ENCODE measurements around the gene TMEM37. TPM values are rescaled to one million over a fixed set of nuclear protein-coding genes. Genes with fewer than 3 reads are reported as not detected.
A peak's percentile ranks its signal among the peaks of the same experiment; 100 is the strongest.

Gene TMEM37
- total and polyA plus RNA-seq, 2 of the 13 experiments (the other 11 are each of a cell fraction or from before 2014, with no cell fraction given): 37.7 to 115 TPM

DNA sequence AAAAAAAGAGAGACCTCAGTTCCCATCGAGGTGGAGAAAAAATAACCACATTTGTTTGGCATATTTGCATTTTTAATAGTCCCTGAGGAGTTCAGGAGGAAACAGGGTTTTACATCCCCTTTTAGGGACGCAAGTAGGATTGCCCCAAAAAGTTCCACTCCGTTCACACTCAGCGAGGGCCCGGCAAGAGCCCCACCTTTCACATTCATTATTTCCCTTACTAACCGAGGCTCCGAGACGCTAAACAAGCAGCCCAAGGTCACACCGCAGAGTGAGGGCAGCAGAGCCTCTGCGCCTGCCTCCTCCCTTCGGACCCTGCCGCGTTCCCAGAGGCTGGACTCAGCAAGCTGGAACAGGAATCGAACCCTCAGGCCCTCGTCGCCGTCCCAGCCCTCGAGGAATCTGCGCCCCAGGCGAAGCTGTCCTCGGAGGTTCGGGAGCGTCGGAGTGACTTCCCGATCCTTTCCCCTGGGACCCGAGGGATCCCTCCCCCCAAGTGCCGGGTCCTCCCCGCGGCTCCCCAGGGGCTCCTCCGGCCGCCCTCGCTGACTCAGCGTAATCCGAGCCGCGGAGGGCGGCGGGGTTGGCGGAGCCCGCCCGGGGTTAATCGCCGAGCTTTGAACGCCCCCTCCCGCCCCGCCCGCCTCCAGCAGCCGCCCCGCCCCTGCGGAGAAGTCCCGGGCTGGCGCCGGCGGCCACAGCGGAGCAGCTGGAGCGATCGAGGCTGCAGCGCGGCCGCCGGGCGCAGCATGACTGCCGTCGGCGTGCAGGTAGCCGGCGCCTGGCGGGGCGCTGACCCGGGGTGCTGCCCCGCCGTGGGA is at the start of gene TMEM37 (continued):
- TF ChIP-seq GLI4 (CRISPR knock-in tag; IDR thresholded peaks at IDR 0.05; ENCODE audit: borderline replicate concordance): peak; percentile 71; the same call in 1 of the 2 replicates
- TF ChIP-seq ZNF224 (CRISPR knock-in tag; IDR thresholded peaks at IDR 0.05): no peak
- TF ChIP-seq, protein P1, sequence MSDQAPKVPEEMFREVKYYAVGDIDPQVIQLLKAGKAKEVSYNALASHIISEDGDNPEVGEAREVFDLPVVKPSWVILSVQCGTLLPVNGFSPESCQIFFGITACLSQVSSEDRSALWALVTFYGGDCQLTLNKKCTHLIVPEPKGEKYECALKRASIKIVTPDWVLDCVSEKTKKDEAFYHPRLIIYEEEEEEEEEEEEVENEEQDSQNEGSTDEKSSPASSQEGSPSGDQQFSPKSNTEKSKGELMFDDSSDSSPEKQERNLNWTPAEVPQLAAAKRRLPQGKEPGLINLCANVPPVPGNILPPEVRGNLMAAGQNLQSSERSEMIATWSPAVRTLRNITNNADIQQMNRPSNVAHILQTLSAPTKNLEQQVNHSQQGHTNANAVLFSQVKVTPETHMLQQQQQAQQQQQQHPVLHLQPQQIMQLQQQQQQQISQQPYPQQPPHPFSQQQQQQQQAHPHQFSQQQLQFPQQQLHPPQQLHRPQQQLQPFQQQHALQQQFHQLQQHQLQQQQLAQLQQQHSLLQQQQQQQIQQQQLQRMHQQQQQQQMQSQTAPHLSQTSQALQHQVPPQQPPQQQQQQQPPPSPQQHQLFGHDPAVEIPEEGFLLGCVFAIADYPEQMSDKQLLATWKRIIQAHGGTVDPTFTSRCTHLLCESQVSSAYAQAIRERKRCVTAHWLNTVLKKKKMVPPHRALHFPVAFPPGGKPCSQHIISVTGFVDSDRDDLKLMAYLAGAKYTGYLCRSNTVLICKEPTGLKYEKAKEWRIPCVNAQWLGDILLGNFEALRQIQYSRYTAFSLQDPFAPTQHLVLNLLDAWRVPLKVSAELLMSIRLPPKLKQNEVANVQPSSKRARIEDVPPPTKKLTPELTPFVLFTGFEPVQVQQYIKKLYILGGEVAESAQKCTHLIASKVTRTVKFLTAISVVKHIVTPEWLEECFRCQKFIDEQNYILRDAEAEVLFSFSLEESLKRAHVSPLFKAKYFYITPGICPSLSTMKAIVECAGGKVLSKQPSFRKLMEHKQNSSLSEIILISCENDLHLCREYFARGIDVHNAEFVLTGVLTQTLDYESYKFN (CRISPR knock-in tag; conservative IDR thresholded peaks at IDR 0.05): peak; percentile 85
- no peak for TF ChIP-seq MTF1 (CRISPR knock-in tag; IDR thresholded peaks at IDR 0.05)
- TF ChIP-seq ZNF503 (CRISPR knock-in tag; IDR thresholded peaks at IDR 0.05): peak; percentile 59; the same call in 1 of the 2 replicates
- TF ChIP-seq ZNF879 (CRISPR knock-in tag; IDR thresholded peaks at IDR 0.05): peak; percentile 67; the same call in 1 of the 2 replicates
- TF ChIP-seq ZNF337 (CRISPR knock-in tag; IDR thresholded peaks at IDR 0.05; ENCODE audit: borderline replicate concordance, low read depth): peak; percentile 47; the same call in 1 of the 2 replicates
- TF ChIP-seq ATF3 (CRISPR knock-in tag; IDR thresholded peaks at IDR 0.05): peak; percentile 10
- peak; percentile 74; the same call in 1 of the 2 replicates for TF ChIP-seq KDM2A (CRISPR knock-in tag; IDR thresholded peaks at IDR 0.05; ENCODE audit: borderline replicate concordance, low read depth)
- TF ChIP-seq, protein P2, sequence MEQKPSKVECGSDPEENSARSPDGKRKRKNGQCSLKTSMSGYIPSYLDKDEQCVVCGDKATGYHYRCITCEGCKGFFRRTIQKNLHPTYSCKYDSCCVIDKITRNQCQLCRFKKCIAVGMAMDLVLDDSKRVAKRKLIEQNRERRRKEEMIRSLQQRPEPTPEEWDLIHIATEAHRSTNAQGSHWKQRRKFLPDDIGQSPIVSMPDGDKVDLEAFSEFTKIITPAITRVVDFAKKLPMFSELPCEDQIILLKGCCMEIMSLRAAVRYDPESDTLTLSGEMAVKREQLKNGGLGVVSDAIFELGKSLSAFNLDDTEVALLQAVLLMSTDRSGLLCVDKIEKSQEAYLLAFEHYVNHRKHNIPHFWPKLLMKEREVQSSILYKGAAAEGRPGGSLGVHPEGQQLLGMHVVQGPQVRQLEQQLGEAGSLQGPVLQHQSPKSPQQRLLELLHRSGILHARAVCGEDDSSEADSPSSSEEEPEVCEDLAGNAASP (CRISPR knock-in tag; IDR thresholded peaks at IDR 0.05; ENCODE audit: borderline replicate concordance): peak; percentile 53
- TF ChIP-seq ZNF362 (CRISPR knock-in tag; IDR thresholded peaks at IDR 0.05; ENCODE audit: borderline replicate concordance): peak; percentile 68
- TF ChIP-seq CREM (IDR thresholded peaks at IDR 0.05): no peak
- no peak for TF ChIP-seq CREM (CRISPR knock-in tag; IDR thresholded peaks at IDR 0.05)
- TF ChIP-seq FOXO1 (CRISPR knock-in tag; IDR thresholded peaks at IDR 0.05): no peak
- no peak for TF ChIP-seq ZFP62 (CRISPR knock-in tag; IDR thresholded peaks at IDR 0.05)
- TF ChIP-seq ZBTB39 (CRISPR knock-in tag; IDR thresholded peaks at IDR 0.05): peak; percentile 91
- TF ChIP-seq SP4 (CRISPR knock-in tag; IDR thresholded peaks at IDR 0.05): peak; percentile 77
- TF ChIP-seq NFRKB (IDR thresholded peaks at IDR 0.05): no peak
- peak; percentile 69; the same call in 1 of the 2 replicates for TF ChIP-seq MYC (CRISPR knock-in tag; IDR thresholded peaks at IDR 0.05; ENCODE audit: borderline replicate concordance)

Measured in HepG2 (cell line).